C4-2B (cell line): Measurements from ENCODE around the gene ALOX5AP.

Experiments
- H3K27ac ChIP-seq: fragments of 450-650 bp; 2 replicates; pipeline ENCODE4 v1.5.1; 2017
- ZFX ChIP-seq: fragments of 450-650 bp; IDR thresholded peaks from 2 replicates; pipeline ENCODE4 v1.6.1; 2017
- TF ChIP-seq, protein P1 (sequence below): fragments of 450-650 bp; conservative IDR thresholded peaks from 2 replicates; pipeline ENCODE4 v1.5.1; 2017; ENCODE audit warnings: mild to moderate bottlenecking

The ALOX5AP gene

DNA sequence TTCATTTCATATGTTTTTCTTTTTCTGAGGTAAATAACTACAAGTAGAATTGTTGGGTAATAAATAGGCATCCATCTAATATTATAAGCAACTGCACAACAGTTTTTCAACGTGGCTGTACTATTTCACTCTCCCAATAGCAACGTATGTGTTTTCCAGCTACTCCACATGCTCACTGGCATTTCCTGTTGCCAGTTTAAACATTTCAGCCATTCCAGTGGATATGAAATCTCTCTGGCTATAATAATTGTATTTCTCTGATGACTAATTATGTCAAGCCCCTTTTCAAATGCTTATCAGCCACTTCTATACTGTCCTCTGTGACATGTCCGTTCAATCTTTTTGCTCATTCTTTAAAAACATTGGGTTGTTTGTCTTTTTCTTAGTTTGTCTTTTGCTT lies 26.8 kb upstream of the ALOX5AP start:
- TF ChIP-seq ZFX, result no peak
- TF ChIP-seq, protein P1, sequence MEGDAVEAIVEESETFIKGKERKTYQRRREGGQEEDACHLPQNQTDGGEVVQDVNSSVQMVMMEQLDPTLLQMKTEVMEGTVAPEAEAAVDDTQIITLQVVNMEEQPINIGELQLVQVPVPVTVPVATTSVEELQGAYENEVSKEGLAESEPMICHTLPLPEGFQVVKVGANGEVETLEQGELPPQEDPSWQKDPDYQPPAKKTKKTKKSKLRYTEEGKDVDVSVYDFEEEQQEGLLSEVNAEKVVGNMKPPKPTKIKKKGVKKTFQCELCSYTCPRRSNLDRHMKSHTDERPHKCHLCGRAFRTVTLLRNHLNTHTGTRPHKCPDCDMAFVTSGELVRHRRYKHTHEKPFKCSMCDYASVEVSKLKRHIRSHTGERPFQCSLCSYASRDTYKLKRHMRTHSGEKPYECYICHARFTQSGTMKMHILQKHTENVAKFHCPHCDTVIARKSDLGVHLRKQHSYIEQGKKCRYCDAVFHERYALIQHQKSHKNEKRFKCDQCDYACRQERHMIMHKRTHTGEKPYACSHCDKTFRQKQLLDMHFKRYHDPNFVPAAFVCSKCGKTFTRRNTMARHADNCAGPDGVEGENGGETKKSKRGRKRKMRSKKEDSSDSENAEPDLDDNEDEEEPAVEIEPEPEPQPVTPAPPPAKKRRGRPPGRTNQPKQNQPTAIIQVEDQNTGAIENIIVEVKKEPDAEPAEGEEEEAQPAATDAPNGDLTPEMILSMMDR, result no peak
- no peak overlapping the region for H3K27ac ChIP-seq

DNA sequence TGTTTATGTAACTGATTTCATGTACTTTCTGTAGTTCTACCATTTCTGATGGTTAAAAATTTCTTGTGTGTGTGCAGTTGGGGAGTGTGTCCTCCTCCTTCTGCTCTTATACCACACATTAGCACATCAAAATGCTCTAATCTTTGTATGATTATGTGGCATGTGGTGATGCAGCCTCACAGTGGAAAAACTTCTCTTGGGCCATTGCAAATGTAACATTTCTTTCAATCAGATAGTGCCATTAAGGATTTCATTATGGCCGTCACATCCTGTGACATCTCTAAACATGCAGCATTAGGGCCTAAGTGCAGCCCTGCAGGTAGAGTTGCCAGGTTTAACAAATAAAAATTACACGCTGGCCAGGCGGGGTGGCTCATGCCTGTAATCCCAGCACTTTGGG lies 24.9 kb upstream of the ALOX5AP start:
- TF ChIP-seq, protein P1, result no peak
- no peak for TF ChIP-seq ZFX
- no peak overlapping the region for H3K27ac ChIP-seq

DNA sequence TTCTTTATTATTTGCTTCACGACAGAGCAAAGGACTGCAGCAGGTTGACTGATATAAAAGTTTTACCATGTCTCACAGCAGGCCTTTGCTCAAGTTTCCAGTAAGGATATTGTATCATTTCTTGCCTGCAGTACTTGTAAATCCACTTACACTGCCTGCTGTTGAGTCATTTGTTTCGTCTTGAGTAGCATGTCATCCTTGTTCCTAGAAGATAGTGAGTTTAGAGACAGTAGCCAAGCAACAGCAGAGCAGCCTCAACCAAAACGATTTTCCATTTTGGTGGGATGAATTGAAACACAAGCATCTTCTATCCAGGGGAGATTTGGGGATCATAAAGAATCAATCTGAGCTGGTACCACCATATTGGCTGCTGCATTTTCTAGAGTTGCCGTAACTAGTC lies 24.0 kb upstream of the ALOX5AP start:
- no peak for TF ChIP-seq ZFX
- TF ChIP-seq, protein P1, result no peak
- no peak overlapping the region for H3K27ac ChIP-seq

DNA sequence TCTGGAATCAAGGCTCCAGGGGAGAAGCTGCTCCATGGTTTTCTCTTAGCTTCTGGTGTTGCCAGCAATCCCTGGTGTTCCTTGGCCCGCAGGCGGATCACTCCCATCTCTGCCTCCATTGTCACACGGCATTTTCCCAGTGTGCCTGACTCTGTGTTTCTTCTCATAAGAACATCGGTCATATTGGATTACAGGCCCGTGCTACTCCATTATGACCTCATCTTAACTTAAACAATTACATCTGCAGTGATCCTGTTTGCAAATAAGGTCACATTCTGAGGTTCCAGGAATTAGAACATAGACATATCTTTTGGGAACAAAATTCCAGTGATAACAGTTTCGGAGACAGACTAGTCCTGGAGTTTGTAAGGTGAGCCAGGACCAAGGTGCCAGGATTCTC lies 23.5 kb upstream of the ALOX5AP start:
- no peak overlapping the region for H3K27ac ChIP-seq
- TF ChIP-seq, protein P1, result no peak
- TF ChIP-seq ZFX, result no peak

DNA sequence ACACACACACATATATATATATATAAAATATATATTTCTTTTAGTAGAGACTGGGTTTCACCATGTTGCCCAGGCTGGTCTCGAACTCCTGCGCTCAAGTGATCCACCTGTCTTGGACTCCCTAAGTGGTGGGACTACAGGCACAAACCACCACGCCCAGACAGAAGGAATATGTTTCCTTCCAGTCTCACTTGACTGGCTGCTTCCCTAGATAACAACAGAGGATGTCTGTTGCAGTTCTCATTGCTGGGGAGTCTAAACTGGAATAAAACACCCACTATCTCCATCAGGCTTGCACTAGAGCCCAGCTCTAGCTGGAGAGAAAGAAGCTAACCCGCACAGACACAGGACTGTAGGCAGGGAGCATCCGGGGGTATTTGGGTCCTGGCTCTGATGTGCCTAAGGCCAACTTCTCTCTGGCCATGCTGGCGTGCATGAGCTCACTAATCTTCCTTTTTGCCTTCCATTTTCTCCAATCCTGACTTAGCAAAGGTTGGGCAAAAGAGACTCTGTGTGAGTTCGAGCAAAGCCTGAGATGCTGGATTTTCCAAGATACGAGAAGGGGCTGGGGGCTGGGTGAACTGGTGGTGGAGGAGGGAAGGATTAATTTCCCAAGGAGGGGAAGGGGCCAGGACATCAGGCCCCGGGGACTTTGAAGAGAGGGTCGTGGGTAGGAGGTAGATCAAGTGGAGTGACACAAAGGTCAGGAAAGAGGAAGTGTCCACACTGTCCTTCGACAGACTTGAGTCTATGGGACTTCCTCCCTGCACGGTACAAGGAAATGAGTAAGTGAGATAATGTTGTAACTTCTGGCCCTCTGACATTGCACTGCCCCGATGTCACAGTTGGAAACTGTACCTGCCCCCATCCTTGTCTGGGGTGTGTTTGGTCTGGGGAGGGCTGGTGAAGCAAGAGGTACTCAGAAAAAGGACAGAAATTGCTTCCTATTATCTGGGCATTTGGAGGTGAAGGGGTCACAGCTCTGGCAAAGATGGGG lies 22.5 kb upstream of the ALOX5AP start:
- H3K27ac ChIP-seq, result no peak overlapping the region

DNA sequence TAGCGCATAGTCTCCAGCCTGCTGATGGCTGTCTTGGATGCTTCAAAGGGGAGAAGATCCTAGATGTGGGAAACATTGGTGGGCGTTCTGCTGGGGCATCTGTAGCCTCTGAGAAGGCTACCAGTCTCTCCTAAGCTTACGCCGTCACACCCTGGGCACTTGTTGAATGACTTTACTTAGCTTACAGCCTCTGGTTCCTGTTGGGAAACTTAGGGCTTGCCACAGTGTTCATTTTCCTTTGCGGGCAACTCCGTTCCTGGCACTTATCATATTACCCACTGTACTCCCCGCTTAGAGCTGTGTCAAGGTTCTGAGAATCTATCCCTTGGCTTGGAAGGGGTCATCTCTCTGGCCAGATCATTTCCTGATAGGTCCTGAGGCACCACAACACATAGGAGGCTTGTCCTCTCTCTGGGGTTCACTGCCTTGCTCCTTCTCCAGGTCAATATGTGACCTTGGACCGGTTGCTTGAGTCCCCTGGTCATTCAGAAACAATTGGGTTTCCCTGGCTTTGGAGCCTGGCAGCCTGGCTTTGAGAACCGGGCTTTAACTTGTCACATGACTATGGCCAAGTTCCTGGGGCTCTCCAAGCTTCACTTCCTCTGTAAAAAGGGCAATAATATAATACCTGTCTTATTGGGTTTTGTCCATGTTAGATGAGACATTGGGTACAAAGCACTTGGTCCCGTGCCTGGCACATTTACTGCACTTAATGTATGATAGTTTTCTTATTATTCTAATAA lies 20.5 kb upstream of the ALOX5AP start:
- no peak for TF ChIP-seq ZFX
- TF ChIP-seq, protein P1, result no peak

More for the DNA sequence above, 22.5 kb upstream of the ALOX5AP start:
- TF ChIP-seq, protein P1, result no peak
- TF ChIP-seq ZFX, result no peak

DNA sequence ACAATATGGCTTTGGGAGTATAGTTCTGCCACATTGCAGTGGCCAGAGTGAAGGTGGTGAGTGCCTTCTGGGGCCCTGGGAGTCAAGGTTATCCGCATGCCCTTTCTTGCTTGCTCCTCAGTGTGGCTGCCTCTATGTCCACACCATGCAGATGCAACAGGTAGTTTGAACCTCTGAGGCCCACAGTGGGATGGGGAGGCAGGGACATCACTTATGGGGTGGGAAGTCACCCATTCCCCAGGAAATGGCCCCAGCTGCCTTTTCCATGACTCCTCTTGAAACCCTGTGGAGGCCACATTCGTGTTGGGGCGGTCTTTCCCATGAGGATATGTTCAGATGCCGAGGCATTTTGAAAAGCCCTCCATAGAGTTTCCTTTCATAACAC lies 20.0 kb upstream of the ALOX5AP start:
- H3K27ac ChIP-seq, result no peak overlapping the region
- no peak for TF ChIP-seq ZFX
- TF ChIP-seq, protein P1, result no peak

More for the DNA sequence above, 20.5 kb upstream of the ALOX5AP start:
- H3K27ac ChIP-seq, result no peak overlapping the region
